SW480 (cell line): ENCODE results near the gene KRT4.

Experiments used
- DNase-seq: peaks from one replicate; pipeline ENCODE4 v3.0.0-alpha.2; 2016; ENCODE audit warnings: low spot score

Gene KRT4

DNA sequence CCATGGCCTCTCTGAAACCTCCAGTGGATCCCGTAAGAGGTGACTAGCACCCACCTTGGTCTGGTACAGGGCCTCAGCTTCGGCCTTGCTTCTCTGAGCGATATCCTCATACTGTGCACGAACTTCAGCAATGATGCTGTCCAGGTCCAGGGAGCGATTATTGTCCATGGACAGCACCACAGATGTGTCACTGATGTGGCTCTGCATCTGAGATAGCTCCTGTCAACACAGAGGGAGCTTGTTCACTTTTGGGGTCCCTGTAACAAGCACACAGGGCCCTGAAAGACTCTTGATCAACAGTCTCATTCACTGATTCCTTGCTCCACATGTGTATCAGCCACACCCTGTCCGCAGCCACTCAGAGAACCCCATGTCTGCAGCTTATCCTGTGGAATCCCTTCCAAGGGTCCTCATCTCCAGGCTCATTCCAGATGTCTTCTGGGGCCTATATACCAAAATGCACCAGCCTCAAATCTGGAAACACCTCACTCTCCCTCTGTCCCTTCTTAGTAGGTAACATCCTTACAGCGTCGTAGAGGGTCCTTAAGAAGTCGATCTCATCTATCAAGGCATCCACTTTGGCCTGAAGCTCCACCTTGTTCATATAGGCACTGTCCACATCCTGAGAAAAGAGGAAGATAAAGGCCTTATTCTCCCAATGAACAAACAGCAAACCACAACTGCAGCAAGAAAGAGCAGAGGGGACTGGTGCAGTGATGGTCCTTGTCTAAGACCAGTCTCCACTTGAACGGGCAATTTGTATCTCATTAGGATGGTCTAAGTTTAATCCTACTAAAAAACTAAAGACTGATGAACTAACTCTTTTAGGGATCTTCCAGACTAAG is 21.5 kb downstream of the KRT4 start:
- no peak for DNase-seq

DNA sequence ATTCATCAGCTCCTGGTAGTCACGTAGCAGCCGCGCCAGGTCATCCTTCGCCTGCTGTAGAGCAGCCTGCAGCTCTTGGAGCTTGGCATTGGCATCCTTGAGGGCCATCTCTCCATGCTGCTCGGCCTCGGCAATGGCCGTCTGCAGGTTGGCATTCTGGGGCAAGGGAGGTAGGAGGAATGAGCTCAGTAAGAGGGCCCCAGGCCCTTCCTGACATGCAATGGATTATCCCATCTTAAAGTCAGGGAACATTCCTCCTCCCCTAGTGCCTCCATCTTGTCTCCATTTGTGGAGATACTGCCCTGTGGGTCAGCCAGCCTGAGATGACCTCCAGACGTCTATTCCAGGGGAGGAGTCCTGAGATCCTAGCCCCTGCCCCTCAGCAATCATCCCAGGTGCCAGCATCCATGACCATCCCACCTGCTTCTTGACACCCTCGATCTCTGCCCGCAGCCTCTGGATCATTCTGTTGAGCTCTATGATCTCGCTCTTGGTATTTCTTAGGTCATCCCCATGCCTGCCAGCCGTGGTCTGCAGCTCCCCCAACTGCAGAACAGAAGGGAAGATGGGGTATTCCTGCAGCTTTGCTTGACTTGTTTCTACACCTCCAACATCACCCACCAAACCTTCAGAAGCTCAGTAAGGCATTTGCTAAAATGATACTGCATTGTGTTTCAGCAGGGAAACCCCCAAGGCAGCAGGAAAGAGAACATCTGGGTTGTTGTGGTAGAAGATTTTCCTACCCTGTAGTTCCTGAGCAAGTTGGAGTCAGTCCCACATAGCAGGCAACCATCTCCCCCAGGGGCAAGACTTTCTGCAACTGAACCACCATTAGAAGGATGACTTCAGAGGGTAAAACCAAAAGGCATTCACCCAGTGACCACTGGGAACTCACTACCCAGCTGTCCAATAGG is 22.4 kb downstream of the KRT4 start:
- DNase-seq: no peak

DNA sequence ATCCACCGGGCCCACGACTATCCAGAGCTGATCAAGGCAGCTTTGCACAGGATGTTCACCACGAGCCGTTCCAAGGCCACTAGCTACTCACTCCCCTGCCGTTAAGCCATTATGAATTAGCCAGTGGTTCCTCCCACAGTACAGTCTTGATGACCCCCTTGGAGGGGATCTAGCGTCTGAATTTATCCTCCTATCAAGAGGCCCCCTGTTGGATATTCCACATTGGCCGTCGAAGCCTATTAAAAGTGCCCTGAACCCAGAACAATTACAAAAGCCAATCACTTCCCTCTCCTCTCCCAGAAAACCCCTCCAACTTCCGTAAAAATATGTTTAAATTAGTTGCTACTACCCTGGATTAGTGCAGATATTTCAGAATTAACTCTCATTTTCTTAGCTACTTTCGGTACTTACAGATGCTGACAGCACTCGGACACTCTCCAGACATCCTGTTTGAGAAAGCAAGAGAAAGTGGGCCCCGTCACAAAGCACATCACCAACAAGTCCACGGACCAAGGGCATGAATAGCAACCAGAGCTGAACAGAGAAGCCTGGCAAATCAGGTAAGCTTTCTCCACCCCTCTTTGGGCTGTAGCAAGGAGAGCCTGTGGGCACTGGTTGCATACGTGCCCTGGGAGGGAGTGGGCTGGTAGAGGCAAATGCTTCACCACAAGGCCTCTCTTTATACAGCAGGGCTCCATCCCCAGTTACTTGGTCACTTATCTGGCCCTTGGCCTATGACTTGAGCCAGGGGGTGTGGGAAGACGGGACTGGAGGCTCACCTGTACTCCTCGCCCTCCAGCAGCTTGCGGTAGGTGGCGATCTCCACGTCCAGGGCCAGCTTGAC is 23.3 kb downstream of the KRT4 start:
- no peak for DNase-seq

DNA sequence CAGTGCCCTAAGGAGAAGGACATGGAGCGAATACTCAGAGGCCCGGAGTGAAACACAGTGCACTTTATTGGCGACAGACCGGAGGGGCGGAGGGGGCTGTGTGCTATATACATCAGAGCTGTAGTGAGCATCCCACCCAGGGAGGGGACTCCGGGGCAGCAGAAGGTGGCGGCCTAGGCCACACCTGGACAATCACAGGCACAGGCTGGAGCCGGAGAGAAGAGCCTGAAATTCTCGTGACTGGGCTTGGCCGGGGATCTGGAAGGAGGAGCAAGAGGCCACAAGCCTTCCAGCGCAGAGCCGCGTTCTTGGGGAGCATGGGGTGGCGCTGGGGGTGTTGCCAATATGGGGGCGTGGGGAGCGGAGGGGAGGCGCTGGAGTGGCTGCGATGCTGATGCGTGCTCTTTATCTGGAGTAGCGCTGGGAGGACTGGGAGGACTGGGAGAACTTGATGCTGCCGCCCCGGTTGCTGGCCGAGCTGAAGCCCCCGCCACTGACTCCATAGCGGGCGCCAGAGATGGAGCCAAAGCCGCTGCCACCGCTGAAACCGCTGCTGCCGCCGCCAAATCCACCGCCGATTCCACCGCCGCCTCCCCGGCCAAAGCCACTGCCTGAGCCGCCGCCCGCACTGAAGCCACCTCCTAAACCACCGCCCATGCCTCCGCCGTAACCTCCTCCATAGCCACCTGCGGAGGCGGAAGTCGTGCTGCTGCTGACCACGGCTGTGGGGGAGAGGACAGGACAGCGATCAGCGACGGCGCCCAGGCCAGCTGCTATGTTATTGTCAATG is 24.1 kb downstream of the KRT4 start:
- DNase-seq: peak; percentile 55

DNA sequence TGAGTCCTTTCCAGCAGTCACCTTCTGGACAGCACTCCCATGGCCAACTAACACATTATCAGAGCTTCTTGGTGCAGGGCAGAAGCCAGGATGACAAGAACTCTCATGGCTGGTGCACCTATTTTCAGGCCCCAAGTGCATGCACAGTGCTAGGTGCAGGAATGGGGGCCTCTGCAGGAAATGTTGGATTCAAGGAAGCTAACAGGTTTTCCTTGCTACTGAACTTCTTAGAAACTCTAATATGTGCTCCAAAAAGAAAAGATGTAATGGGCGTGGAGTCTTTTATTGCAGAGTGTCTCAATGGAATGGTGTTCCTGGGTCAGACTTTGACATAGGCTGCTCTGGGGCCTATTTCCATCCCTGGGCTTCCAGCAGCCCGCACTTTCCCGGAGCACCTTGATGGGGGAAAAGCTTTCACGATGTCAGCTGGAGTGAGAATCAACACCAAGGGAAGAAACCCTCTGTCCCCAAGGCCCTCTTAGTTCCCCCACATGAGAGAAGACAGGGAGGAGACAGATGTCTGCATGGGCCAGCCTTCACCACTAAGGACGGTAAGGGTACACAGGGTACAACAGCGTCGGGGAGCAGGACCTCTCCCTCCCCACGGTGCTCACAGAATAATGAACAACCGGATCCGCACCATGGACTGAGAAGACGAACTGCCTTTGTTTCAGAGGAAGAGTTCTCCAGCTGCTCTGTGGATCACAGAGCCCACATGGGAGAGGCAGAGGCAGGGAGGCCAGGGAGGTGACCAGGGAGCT is 24.9 kb downstream of the KRT4 start:
- no peak for DNase-seq

DNA sequence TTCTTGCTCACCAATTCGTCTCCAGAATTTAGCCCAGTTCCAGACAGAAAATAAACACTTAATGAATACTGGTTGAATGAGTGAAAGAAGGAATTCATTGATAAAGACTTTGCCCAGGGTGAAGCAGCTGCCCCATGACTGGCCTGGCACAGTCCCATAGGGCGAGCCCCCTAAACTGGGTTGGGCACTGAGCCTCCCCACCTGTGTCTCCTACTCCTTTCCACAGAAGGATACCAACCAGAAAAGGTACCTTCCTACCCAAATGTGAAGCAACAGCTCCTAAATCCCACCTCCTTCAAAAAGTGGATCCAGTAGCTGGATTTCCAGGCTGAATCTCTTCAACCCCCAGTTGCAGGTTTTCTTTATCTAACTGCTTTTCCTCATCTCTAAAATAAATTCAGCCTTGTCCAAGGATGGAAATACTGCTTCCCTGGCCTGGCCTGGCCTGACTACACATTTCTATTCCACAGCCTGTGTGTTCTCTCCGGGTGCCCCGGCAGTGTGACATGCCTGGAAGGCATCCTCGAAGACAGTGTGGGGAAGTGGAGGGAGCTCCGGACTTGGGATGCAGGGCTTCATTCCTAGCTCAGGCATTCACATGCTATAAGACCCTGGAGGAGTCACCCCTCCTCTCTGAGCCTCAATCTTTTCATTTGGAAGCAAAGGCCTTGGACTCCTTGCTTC is 25.6 kb downstream of the KRT4 start:
- DNase-seq: no peak

DNA sequence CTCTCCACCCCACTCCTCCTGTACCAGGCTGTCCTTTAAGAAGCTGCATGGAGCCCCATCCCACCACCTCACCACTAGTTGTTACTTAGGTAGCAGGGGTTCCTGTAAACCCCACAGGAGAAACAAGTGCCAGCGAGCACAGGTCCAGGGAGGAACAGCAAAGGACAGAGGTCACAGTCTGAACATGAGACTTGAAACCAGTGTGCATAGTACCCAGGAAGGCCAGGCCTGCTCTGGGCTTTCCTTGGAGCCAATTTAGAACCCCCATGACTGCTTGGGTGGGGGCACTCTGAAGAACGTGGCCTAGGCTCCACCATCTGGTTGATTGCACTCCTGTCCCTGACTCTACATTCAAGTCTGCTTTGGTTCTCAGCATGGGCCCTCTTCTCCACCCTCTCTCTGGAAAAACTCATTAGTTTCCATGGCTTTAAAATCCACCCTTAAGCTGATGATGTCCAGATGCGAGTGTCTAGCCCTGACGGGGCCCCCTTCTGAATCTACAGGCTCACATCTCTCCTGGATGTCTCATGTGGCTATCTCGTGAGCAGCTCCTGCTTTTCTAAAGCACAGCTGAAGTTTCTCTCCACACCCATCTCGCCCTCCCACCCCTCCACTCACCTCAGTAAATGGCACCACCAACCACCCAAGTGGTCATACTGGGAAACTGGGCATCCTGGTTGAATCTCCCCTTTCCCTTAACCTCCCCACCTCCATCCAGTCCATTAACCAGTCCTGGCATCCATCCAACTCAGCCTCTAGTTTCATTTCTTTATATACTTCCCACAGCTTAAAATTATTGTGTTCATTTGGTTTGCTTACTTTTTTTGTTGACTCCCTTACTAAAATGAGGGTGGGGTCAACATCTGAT is 26.4 kb downstream of the KRT4 start:
- no peak for DNase-seq

DNA sequence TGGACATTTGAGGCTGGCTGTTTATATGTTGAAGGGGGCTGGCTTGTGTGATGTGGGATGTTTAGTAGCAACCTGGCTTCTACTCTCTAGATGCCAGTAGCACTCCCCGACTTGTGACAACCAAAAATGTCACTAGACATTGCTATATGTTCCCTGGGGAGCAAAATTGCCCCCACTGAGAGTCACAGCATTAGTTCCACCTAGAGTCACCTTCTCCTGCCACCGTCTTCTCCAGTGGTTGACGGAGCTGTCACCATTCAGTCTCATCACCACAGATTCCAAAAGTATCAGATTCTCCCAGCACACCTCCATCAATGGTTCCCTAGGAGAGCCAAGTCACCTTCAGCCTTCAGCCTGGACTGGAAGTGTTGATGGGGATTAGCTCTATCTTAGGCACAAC is 29.0 kb downstream of the KRT4 start:
- no peak for DNase-seq

DNA sequence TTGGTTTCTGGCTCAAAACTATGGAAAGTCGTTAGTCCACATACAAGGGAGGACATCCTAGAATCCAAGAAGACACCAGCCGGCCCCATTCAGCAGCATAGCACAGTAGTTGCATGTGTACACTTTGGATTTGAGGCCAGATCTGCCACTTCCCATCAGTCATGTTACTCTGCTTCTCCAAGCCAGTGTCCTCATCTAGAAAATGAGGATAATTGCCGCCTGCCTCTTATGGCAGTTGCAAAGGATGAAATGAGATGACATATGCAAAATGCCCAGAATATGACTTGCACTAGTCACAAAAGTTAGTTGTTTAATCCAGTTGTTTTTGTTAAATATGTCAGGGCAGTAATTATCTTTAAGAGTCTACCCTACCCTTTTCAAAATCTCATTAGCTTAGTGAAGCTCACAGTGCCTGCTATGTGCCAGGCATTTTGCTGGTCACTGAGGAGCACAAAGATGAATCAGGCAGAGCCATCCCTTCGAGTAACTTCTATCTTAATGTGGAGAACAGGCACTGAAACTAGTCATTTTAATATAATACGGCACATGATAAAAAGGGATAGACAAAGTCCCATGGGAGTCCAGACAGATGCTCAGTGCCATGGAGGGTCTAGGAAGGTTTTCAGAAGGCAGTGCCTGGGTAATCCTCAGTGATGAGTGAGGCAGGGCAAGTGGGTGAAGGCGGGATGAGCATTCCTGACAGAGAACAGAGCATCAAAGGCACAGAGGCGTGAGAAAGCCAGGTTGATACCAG is 30.2 kb downstream of the KRT4 start:
- no peak for DNase-seq

DNA sequence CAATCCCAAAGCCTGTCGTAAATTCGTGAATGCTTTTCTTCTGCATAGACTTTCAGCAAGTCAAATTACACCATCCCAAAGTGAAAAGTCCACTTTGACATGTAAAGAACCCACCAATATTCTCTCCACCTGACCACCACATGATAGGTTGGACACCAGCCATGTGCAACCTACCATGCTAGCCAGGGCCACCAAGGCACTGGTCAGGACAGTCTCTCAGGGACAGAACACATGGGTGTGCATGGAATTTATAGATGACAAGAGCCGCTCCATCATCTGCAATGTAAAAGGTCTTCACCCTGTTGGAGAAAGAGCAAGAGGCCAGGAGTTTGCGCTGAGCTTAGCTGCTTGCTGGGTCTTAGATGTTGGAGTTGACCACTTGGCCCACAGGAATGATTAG is 31.4 kb downstream of the KRT4 start:
- no peak for DNase-seq

DNA sequence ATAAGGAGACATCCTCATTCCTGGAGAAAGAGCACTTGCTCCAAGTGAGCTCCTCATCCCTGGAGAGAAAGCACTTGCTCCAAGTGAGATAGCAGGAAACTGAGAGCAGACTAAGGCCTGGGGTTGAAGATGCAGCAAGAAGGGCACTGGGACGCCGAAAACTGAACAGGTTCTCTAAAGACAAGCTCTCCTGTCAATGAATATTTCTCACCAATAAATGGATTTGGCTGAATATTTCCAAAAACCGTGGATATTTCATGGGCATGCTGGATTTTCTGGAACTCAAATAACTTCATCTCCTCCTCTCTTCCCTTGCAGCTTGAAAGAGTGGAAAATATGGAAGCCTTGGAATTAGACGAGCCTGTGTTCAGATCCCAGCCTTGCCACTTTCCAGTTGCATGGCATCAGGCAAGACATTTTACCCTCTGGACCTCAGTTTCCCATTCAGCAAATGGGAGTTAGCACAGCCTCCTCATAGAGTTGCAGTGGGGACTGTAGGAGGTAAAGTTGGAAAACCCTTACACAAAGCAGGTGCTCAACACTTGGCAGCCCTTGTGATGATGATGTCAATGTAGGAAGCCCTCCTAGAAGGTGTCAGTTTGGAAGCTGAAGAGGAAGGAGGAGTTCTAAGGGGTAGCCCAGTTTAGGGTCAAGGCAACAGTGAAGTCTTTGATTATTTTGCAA is 32.4 kb downstream of the KRT4 start:
- no peak for DNase-seq

DNA sequence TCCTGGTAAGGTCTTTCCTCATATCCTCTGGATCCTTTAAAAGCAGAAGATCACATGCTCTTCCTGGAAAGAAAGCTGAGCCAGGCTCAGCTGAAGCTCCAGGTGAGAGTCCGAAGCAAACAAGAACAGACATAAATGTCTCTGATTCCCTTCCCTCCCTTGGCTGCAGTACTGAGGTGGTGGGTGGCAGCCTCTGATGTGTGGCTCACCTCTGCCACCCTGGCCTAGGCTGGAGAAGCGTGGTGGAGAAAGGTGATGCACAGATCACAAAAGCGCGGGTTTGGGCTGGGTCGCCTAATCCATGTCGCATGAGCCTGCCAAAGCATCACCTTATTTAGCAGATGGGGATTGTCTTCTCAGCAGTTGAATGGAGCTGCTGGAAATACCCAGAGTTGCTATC is 34.0 kb downstream of the KRT4 start:
- DNase-seq: no peak

DNA sequence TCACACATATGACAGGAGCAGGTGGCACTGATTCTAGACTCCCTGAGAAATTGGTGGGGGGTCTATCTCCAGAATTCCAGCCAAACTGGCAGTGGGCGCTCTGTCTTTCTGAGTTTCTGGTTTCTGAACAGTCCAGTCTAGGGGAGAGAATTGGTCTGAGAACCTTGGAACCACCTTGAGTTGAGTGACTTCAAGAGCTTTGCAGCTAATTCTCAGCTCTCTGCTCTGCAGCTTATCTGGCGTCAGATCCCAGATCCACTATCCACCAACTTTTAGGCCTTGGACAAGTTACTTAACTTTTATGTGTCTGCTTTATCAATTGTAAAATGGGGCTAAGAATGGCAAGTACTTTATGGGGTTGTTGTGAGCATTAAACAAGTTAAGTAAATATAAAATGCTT is 35.1 kb downstream of the KRT4 start:
- DNase-seq: no peak

DNA sequence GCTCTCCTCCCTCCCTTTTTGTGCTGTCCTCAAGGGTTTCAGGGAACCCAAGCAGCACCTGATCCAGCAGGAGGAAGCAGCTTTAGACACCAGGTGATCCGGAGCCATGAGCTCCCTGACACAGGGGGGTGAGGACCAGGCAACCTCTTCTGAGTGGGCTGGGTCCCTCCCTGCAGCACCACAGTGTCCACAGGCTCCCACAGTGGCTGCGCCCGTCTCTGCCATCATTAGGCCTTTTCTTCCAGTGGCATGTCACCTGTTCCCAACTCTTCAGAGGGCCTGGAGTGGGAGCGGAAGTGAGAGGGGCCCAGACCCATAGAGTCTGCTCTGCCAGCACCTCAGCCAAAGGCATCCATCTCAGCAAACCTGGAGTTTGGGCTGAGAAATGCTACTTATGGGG is 36.4 kb downstream of the KRT4 start:
- DNase-seq: no peak

DNA sequence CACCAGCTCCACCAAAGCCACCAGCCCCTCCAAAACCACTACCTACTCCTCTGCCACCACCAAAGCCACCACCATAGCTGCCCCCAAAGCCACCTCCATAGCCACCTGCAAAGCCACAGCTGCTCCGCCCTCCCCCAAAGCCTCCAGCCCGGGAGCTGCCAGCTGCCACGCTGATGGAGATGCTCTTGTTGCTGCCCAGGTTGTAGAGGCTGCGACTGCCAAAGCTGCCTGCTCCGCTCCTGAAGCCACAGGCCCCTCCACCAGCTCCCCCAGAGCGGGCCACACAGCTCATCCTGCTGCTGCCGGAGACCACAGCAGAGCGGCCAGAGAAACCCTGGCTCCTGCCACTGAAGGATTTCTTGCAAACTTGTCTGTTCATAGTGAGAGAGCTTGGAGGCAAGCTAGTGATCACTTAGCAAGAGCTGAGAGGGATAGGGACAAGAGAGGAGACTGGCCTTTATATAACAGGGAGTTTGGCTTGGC is 37.0 kb downstream of the KRT4 start, which contains the start of gene KRT76:
Gene KRT76 (minus strand): TSS at position 433 of the 483 bp plus-strand sequence. CDS start 54 bp downstream, at position 379.
- no peak for DNase-seq

DNA sequence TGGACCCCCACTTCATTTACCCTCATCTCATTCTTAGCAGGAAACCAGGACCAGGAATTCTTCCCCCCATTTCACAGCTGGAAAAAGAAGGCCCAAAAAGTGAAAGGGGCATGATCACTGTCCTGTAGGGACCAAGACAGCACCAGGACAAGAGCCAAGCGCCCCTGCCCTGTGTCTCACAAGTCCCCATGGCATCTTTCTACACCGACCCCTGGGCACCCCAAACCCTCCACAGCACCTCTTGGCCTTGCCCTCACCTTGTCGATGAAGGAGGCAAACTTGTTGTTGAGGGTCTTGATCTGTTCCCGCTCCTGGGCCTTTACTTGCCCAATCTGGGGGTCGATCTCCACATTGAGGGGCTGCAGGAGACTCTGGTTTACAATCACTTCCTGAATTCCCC is 37.5 kb downstream of the KRT4 start:
- no peak for DNase-seq

DNA sequence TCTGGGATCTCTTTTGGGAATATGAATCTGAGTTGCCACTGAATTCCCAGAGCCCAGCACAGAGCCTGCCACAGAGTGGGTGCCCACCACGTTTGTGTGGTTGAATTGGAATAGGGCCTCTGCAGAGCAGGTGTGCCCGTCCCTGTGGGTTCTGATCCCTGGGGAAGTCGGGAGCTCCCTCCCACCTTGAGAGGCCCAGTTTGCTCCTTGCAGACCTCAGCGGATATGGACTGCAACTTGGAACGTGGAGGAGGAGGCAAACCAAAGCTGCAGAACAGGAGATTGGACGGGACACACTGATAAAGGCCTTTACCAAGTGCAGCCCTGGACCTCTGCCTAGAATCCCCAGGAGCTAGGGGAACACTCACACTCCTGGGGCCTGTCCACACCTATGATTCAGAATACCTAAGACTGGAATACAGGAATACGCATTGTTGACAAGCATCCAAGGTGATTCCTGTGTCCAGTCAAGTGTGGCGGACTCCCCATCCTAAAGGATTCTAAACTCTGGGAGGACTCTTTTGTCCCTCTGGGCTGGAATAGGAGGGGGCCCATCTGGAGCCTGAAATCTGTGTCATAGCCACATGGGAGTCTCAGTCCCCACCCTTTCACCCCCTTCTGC is 39.2 kb downstream of the KRT4 start:
- DNase-seq: no peak
